Measurements from ENCODE around the gene PLCB4.

The PLCB4 gene

DNA sequence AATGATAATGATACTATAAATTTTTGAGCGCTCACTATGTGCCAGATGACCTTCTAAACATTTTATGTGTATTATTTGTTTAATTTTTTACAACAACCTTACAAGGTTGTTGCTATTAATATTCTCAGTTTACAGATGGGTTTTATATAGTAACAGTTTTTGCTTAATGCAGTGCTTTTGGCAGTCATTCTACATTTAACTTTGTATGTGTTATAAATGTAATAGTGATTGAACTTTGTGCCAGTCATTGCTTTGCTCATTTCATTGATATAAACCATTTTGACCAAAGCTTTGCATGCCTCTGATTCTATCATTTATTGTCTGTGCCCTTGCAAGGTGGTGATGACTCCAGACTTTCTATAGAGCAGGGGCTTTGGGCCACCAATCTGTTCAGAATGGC is 239.2 kb downstream of the PLCB4 start:
- ChIA-PET POLR2A (no interaction called here), CTCF (interaction anchor here (0.8 kb wide), 1 partner anchor 21 kb away, joined by 3 read pairs; no protein-coding TSS in a partner anchor)
- TF ChIP-seq, protein P1, sequence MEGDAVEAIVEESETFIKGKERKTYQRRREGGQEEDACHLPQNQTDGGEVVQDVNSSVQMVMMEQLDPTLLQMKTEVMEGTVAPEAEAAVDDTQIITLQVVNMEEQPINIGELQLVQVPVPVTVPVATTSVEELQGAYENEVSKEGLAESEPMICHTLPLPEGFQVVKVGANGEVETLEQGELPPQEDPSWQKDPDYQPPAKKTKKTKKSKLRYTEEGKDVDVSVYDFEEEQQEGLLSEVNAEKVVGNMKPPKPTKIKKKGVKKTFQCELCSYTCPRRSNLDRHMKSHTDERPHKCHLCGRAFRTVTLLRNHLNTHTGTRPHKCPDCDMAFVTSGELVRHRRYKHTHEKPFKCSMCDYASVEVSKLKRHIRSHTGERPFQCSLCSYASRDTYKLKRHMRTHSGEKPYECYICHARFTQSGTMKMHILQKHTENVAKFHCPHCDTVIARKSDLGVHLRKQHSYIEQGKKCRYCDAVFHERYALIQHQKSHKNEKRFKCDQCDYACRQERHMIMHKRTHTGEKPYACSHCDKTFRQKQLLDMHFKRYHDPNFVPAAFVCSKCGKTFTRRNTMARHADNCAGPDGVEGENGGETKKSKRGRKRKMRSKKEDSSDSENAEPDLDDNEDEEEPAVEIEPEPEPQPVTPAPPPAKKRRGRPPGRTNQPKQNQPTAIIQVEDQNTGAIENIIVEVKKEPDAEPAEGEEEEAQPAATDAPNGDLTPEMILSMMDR (IDR thresholded peaks at IDR 0.05; ENCODE audit: insufficient read depth, low read length, missing control alignments) = no peak
- no peak for DNase-seq (ENCODE audit: low read depth, low spot score)
- H3K4me3 ChIP-seq (ENCODE audit: low read depth, low read length) = no peak overlapping the region

DNA sequence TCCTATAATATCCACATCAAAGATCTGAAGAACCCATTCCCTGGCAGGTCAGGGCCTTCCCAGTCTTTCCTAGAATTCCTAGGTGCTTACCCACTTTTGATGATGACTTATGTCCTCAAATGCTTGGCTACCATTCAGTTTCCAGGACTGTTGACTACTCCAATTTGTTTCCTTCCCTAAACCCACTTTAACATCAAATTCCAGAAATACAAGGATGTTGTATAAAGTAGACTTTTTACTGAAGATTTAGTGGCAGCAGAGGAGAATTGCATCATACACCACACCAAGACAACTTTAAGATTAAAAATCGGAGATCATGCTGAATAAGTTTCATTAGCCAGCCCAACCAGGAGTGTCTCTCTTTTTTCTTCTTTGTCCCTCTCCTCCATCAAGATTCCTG is 242.2 kb downstream of the PLCB4 start:
- CTCF ChIA-PET = no interaction called here
- H3K4me3 ChIP-seq (ENCODE audit: low read depth, low read length) = no peak overlapping the region
- POLR2A ChIA-PET = no interaction called here
- TF ChIP-seq, protein P1 (IDR thresholded peaks at IDR 0.05; ENCODE audit: insufficient read depth, low read length, missing control alignments) = no peak
- DNase-seq (ENCODE audit: low read depth, low spot score) = no peak

DNA sequence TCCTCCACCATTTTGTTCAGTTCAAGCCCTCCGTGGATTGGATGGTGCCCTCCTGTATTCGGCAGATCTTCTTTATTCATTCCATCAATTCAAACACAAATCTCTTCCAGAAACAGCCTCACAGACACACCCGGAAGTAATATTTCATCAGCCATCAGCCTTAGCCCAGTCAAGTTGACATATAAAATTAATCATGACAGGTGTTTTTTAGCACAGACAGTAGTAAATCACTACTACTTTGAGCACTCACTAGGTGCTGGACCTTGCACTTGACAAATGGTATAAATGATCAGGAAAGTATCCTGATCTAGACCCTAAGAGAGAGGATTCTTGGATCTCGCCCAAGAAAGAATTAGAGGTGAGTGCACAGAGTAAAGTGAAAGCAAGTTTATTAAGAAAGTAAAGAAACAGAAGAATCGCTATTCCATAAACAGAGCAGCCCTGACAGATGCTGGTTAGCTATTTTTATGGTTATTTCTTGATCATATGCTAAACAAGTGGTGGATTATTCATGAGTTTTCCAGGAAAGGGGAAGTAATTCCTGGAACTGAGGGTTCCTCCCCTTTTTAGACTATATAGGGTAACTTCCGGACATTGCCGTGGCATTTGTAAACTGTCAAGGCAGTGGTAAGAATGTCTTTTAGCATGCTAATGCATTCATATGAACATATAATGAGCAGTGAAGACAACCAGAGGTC is 250.9 kb downstream of the PLCB4 start:
- H3K4me3 ChIP-seq (ENCODE audit: low read depth, low read length) = no peak overlapping the region
- ChIA-PET CTCF (no interaction called here), POLR2A (no interaction called here)
- no peak for DNase-seq (ENCODE audit: low read depth, low spot score)
- TF ChIP-seq, protein P1 (IDR thresholded peaks at IDR 0.05; ENCODE audit: insufficient read depth, low read length, missing control alignments) = no peak

DNA sequence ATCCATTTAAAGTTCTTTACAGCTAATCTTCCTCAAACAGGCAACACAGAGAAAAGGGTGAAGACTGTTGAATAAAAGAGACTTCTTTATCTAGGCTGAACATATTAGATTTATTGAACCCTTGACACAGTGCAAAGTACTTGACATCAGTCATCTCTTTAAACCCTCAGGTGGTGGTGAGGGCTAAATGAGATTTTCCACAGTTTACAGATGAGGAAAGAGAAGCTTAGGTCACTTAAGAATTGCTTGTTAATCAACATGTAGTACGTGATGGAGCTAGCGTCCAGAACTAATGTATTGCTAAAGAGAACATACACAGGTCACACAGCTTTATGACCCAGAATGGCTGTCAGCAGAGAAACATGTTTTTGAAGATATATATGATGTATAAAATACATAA is 252.1 kb downstream of the PLCB4 start:
- ChIA-PET CTCF (interaction anchor here (0.6 kb wide), 1 partner anchor 11 kb away, joined by 3 read pairs; no protein-coding TSS in a partner anchor), POLR2A (no interaction called here)
- no peak for DNase-seq (ENCODE audit: low read depth, low spot score)
- no peak overlapping the region for H3K4me3 ChIP-seq (ENCODE audit: low read depth, low read length)
- TF ChIP-seq, protein P1 (IDR thresholded peaks at IDR 0.05; ENCODE audit: insufficient read depth, low read length, missing control alignments) = no peak

DNA sequence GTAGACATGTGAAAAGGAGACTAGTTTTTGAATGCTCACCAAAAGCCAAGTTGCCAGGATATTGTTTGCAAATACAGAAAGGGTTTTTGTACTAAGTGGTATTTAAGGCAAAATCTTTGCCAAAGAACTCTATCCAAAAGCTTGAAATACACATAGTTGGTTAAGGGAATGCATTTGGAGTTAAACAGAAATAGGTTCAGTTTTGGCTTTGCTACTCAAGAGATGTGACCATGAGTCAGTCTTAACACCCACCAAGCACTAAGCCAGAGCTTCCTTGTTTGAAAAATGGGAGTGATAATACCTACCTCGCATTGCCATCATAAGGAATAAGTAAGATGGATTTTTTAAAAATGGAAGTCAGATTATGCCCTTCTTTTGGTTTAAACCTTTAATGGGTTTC is 253.8 kb downstream of the PLCB4 start:
- CTCF ChIA-PET = no interaction called here
- POLR2A ChIA-PET = no interaction called here
- TF ChIP-seq, protein P1 (IDR thresholded peaks at IDR 0.05; ENCODE audit: insufficient read depth, low read length, missing control alignments) = no peak
- no peak overlapping the region for H3K4me3 ChIP-seq (ENCODE audit: low read depth, low read length)
- no peak for DNase-seq (ENCODE audit: low read depth, low spot score)

DNA sequence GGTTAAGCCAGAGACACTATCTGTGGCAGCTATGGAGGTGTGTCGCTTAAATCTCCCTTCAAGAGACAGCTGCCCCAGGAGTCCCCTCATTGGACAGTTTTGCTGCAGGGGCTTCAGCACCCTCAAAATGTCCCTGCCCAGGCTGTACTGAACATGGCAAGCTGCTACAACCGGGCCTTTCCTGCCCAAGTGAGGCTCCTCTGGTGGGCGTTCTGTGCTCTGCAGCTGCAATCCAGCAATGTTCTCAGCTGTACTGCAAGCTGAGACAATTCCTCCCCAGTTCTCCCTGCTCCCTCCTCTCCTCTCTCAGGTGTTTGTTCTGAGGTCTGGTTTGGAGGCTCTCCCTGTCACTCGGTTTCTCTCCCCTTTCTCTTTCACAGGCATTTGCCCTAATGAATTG is 254.7 kb downstream of the PLCB4 start:
- CTCF ChIA-PET = interaction anchor here (0.8 to 1.3 kb wide), 3 partner anchors 8 to 168 kb away, joined by 3 to 5 read pairs (median 3); no protein-coding TSS in a partner anchor
- no peak overlapping the region for H3K4me3 ChIP-seq (ENCODE audit: low read depth, low read length)
- TF ChIP-seq, protein P1 (IDR thresholded peaks at IDR 0.05; ENCODE audit: insufficient read depth, low read length, missing control alignments) = peak; percentile 56
- POLR2A ChIA-PET = no interaction called here
- no peak for DNase-seq (ENCODE audit: low read depth, low spot score)

Measured in AG04449 (cell line).